ENCODE results near the gene FBXO44. TPM values are rescaled to one million over a fixed set of nuclear protein-coding genes. Genes with fewer than 3 reads are reported as not detected.

Gene FBXO44
- total and polyA plus RNA-seq, 10 of the 15 experiments (the other 5 are each of a cell fraction or from before 2014, with no cell fraction given): 0.77 to 22.4 (median 8.2) TPM

GRCh38 chr1:11712285-11712684 lies 57.6 kb downstream of the FBXO44 start:
- no peak for TF ChIP-seq KDM1A (IDR thresholded peaks at IDR 0.05; ENCODE audit: borderline replicate concordance)
- no peak for TF ChIP-seq KAT2A (conservative IDR thresholded peaks at IDR 0.05; ENCODE audit: control insufficient read depth, low read depth, low read length)
- no peak for TF ChIP-seq NR2C2 (IDR thresholded peaks at IDR 0.05; ENCODE audit: borderline replicate concordance, control insufficient read depth, insufficient read length, low read depth)
- TF ChIP-seq STAT3 (IDR thresholded peaks at IDR 0.05; ENCODE audit: low read depth, low read length): no peak
- TF ChIP-seq BCLAF1 (IDR thresholded peaks at IDR 0.05): no peak
- TF ChIP-seq SRF (IDR thresholded peaks at IDR 0.05; ENCODE audit: low read depth in 2 of 2, low read length in 2 of 2): no peak
- TF ChIP-seq SMAD1 (IDR thresholded peaks at IDR 0.05; ENCODE audit: low read depth, partially characterized antibody): no peak
- in situ Hi-C loops (cut with MboI) (no loop called here), intact Hi-C loops (cut with micrococcal nuclease; ENCODE audit: unreplicated experiment) (no loop called here)
- Histone ChIP-seq H3K4me2 (ENCODE audit: control insufficient read depth, insufficient read depth) (no peak overlapping the region), H3K4me1 (ENCODE audit: control insufficient read depth, insufficient read depth, low read length) (no peaks in the 10 kb centered on the region; the same call in 1 of the 2 replicates), H3K27ac (ENCODE audit: control insufficient read depth, insufficient read depth) (no peak overlapping the region), H3K27me3 (replicated peaks in 1 of 2; ENCODE audit: control insufficient read depth in 2 of 2, insufficient read depth in 2 of 2, low read length in 1 of 2) (no peaks in the 10 kb centered on the region), H3K4me3 (no peak overlapping the region), H4K20me1 (ENCODE audit: control insufficient read depth, insufficient read depth) (no peaks in the 10 kb centered on the region), H2AFZ (ENCODE audit: control insufficient read depth, low read depth, low read length) (no peak overlapping the region), H3K9me3 (replicated peaks; ENCODE audit: control insufficient read depth, insufficient read depth, low read length) (no peaks in the 10 kb centered on the region), H3K36me3 (ENCODE audit: control insufficient read depth in 2 of 2, insufficient read depth in 2 of 2, low read length in 1 of 2) (no peaks in the 10 kb centered on the region), H3K79me2 (ENCODE audit: control insufficient read depth, insufficient read depth, low read length) (no peaks in the 10 kb centered on the region), H3K9ac (ENCODE audit: control insufficient read depth, insufficient read depth, low read length) (no peak overlapping the region)
- POLR2A ChIA-PET: interaction anchor here (0.7 kb wide), 1 partner anchor 1608 kb away, joined by 3 read pairs; no protein-coding TSS in a partner anchor
- CTCF ChIA-PET: interaction anchor here (1.1 kb wide), 1 partner anchor 68 kb away, joined by 6 read pairs; no protein-coding TSS in a partner anchor
- SMC1A ChIA-PET (ENCODE audit: uncharacterized antibody, unreplicated experiment): no interaction called here
- no peak for FAIRE-seq
- BruUV-seq (replicated peaks): no TSS peak
- DNase-seq (ENCODE audit: low read depth, low spot score): no peak
- RAD21 ChIA-PET (ENCODE audit: unreplicated experiment): interaction anchor here (0.7 kb wide), 1 partner anchor 62 kb away, joined by 3 read pairs; no protein-coding TSS in a partner anchor
- ATAC-seq: no peak
- WGBS (ENCODE audit: insufficient coverage, insufficient replicate concordance, low lambda C conversion rate, missing lambda C conversion rate): 60% methylated on average over 8 of the region's 8 CpGs

Other genes with a start within 250 kb of the FBXO44 start
Only the 7 nearest of the 11 such genes appear.
- gene FBXO2, start 448 bp upstream of the FBXO44 start, total RNA-seq (2014; rRNA removed): 0.06 and 0.11 TPM in 2 replicates
- not detected in 2 replicates for gene FBXO2, start 448 bp upstream of the FBXO44 start, total RNA-seq (2014; rRNA removed; fragmentation: Illumina TruSeq; extraction: Trizol)
- gene FBXO2, start 448 bp upstream of the FBXO44 start, total RNA-seq (2021): 0.32 and 0.41 TPM in 2 replicates
- gene FBXO2, start 448 bp upstream of the FBXO44 start, polyA plus RNA-seq (2011; rRNA removed): 0.15 and 0.17 TPM in 2 replicates
- 0.10 TPM in 1 of 2 replicates, not detected in the other for gene FBXO2, start 448 bp upstream of the FBXO44 start, polyA plus RNA-seq (2014; fragmentation: Illumina TruSeq; extraction: Trizol)
- under 1 TPM in 1 of 2 experiments, not detected in 1; 0.07 TPM for gene FBXO2, start 448 bp upstream of the FBXO44 start, polyA plus RNA-seq (2014; fragmentation: Nextera tagmentation; extraction: Ambion mirVana)
- gene FBXO2, start 448 bp upstream of the FBXO44 start, polyA plus RNA-seq (2014; rRNA removed): 0.22 and 0.56 TPM in 2 replicates
- gene FBXO2, start 448 bp upstream of the FBXO44 start, polyA plus RNA-seq (2016; fragmentation: Nextera tagmentation; extraction: Ambion mirVana): under 1 TPM in 1 of 2 experiments, not detected in 1; 0.24 TPM
- 37.1 TPM in 2 replicates for gene FBXO6, start 9.3 kb downstream of the FBXO44 start, total RNA-seq (2014; rRNA removed)
- gene FBXO6, start 9.3 kb downstream of the FBXO44 start, total RNA-seq (2014; rRNA removed; fragmentation: Illumina TruSeq; extraction: Trizol): 15.7 and 16.8 TPM in 2 replicates
- 15.9 and 17.8 TPM in 2 replicates for gene FBXO6, start 9.3 kb downstream of the FBXO44 start, total RNA-seq (2021)
- gene FBXO6, start 9.3 kb downstream of the FBXO44 start, polyA plus RNA-seq (2011; rRNA removed): 9.2 and 17.0 TPM in 2 replicates
- 10.5 and 18.4 TPM in 2 replicates for gene FBXO6, start 9.3 kb downstream of the FBXO44 start, polyA plus RNA-seq (2014; fragmentation: Illumina TruSeq; extraction: Trizol)
- 1 to 10 TPM; 6.0 to 9.3 TPM for gene FBXO6, start 9.3 kb downstream of the FBXO44 start, polyA plus RNA-seq (2014; fragmentation: Nextera tagmentation; extraction: Ambion mirVana)
- 38.2 and 42.1 TPM in 2 replicates for gene FBXO6, start 9.3 kb downstream of the FBXO44 start, polyA plus RNA-seq (2014; rRNA removed)
- 10 to 100 TPM; 26.7 to 32.4 TPM for gene FBXO6, start 9.3 kb downstream of the FBXO44 start, polyA plus RNA-seq (2016; fragmentation: Nextera tagmentation; extraction: Ambion mirVana)
- gene MAD2L2, start 26.3 kb downstream of the FBXO44 start, total RNA-seq (2014; rRNA removed): 88.3 and 95.0 TPM in 2 replicates
- gene MAD2L2, start 26.3 kb downstream of the FBXO44 start, total RNA-seq (2014; rRNA removed; fragmentation: Illumina TruSeq; extraction: Trizol): 32.8 and 37.2 TPM in 2 replicates
- gene MAD2L2, start 26.3 kb downstream of the FBXO44 start, total RNA-seq (2021): 58.0 and 59.1 TPM in 2 replicates
- 33.2 and 48.3 TPM in 2 replicates for gene MAD2L2, start 26.3 kb downstream of the FBXO44 start, polyA plus RNA-seq (2011; rRNA removed)
- gene MAD2L2, start 26.3 kb downstream of the FBXO44 start, polyA plus RNA-seq (2014; fragmentation: Illumina TruSeq; extraction: Trizol): 21.5 and 42.6 TPM in 2 replicates
- 1 to 10 TPM; 3.5 to 8.0 TPM for gene MAD2L2, start 26.3 kb downstream of the FBXO44 start, polyA plus RNA-seq (2014; fragmentation: Nextera tagmentation; extraction: Ambion mirVana)
- gene MAD2L2, start 26.3 kb downstream of the FBXO44 start, polyA plus RNA-seq (2014; rRNA removed): 80.5 and 85.1 TPM in 2 replicates
- 10 to 100 TPM; 75.4 to 86.5 TPM for gene MAD2L2, start 26.3 kb downstream of the FBXO44 start, polyA plus RNA-seq (2016; fragmentation: Nextera tagmentation; extraction: Ambion mirVana)
- gene DRAXIN, start 36.8 kb downstream of the FBXO44 start, total RNA-seq (2014; rRNA removed): not detected in 2 replicates
- gene DRAXIN, start 36.8 kb downstream of the FBXO44 start, total RNA-seq (2014; rRNA removed; fragmentation: Illumina TruSeq; extraction: Trizol): 0.04 and 0.05 TPM in 2 replicates
- 0.05 TPM in 1 of 2 replicates, not detected in the other for gene DRAXIN, start 36.8 kb downstream of the FBXO44 start, total RNA-seq (2021)
- 0.01 TPM in 2 replicates for gene DRAXIN, start 36.8 kb downstream of the FBXO44 start, polyA plus RNA-seq (2011; rRNA removed)
- not detected in 2 replicates for gene DRAXIN, start 36.8 kb downstream of the FBXO44 start, polyA plus RNA-seq (2014; fragmentation: Illumina TruSeq; extraction: Trizol)
- gene DRAXIN, start 36.8 kb downstream of the FBXO44 start, polyA plus RNA-seq (2014; fragmentation: Nextera tagmentation; extraction: Ambion mirVana): under 1 TPM in 1 of 2 experiments, not detected in 1; 0.02 TPM
- 0.01 TPM in 2 replicates for gene DRAXIN, start 36.8 kb downstream of the FBXO44 start, polyA plus RNA-seq (2014; rRNA removed)
- gene DRAXIN, start 36.8 kb downstream of the FBXO44 start, polyA plus RNA-seq (2016; fragmentation: Nextera tagmentation; extraction: Ambion mirVana): under 1 TPM; 0.03 to 0.04 TPM
- gene AGTRAP, start 81.3 kb downstream of the FBXO44 start, total RNA-seq (2014; rRNA removed): 12.8 and 16.1 TPM in 2 replicates
- 5.8 and 7.9 TPM in 2 replicates for gene AGTRAP, start 81.3 kb downstream of the FBXO44 start, total RNA-seq (2014; rRNA removed; fragmentation: Illumina TruSeq; extraction: Trizol)
- gene AGTRAP, start 81.3 kb downstream of the FBXO44 start, total RNA-seq (2021): 10.0 and 12.7 TPM in 2 replicates
- 3.5 and 7.7 TPM in 2 replicates for gene AGTRAP, start 81.3 kb downstream of the FBXO44 start, polyA plus RNA-seq (2011; rRNA removed)
- gene AGTRAP, start 81.3 kb downstream of the FBXO44 start, polyA plus RNA-seq (2014; fragmentation: Illumina TruSeq; extraction: Trizol): 2.3 and 7.0 TPM in 2 replicates
- gene AGTRAP, start 81.3 kb downstream of the FBXO44 start, polyA plus RNA-seq (2014; fragmentation: Nextera tagmentation; extraction: Ambion mirVana): 1 to 10 TPM; 3.0 to 4.1 TPM
- 14.6 and 16.3 TPM in 2 replicates for gene AGTRAP, start 81.3 kb downstream of the FBXO44 start, polyA plus RNA-seq (2014; rRNA removed)
- 10 to 100 TPM; 14.5 to 17.4 TPM for gene AGTRAP, start 81.3 kb downstream of the FBXO44 start, polyA plus RNA-seq (2016; fragmentation: Nextera tagmentation; extraction: Ambion mirVana)
- gene C1orf167, start 107.3 kb downstream of the FBXO44 start, total RNA-seq (2014; rRNA removed): 0.17 TPM in 1 of 2 replicates, not detected in the other
- gene C1orf167, start 107.3 kb downstream of the FBXO44 start, total RNA-seq (2014; rRNA removed; fragmentation: Illumina TruSeq; extraction: Trizol): not detected in 2 replicates
- gene C1orf167, start 107.3 kb downstream of the FBXO44 start, total RNA-seq (2021): 0.31 TPM in 1 of 2 replicates, not detected in the other
- not detected in 2 replicates for gene C1orf167, start 107.3 kb downstream of the FBXO44 start, polyA plus RNA-seq (2011; rRNA removed)
- not detected in 2 replicates for gene C1orf167, start 107.3 kb downstream of the FBXO44 start, polyA plus RNA-seq (2014; fragmentation: Illumina TruSeq; extraction: Trizol)
- not detected for gene C1orf167, start 107.3 kb downstream of the FBXO44 start, polyA plus RNA-seq (2014; fragmentation: Nextera tagmentation; extraction: Ambion mirVana)
- gene C1orf167, start 107.3 kb downstream of the FBXO44 start, polyA plus RNA-seq (2014; rRNA removed): not detected in 2 replicates
- gene C1orf167, start 107.3 kb downstream of the FBXO44 start, polyA plus RNA-seq (2016; fragmentation: Nextera tagmentation; extraction: Ambion mirVana): not detected
- gene MTHFR, start 151.1 kb downstream of the FBXO44 start, total RNA-seq (2014; rRNA removed): 16.1 and 16.8 TPM in 2 replicates
- gene MTHFR, start 151.1 kb downstream of the FBXO44 start, total RNA-seq (2014; rRNA removed; fragmentation: Illumina TruSeq; extraction: Trizol): 9.7 and 10.0 TPM in 2 replicates
- 15.8 and 16.6 TPM in 2 replicates for gene MTHFR, start 151.1 kb downstream of the FBXO44 start, total RNA-seq (2021)
- gene MTHFR, start 151.1 kb downstream of the FBXO44 start, polyA plus RNA-seq (2011; rRNA removed): 8.0 and 13.1 TPM in 2 replicates
- gene MTHFR, start 151.1 kb downstream of the FBXO44 start, polyA plus RNA-seq (2014; fragmentation: Illumina TruSeq; extraction: Trizol): 5.0 and 9.0 TPM in 2 replicates
- 1 to 10 TPM; 1.0 to 1.2 TPM for gene MTHFR, start 151.1 kb downstream of the FBXO44 start, polyA plus RNA-seq (2014; fragmentation: Nextera tagmentation; extraction: Ambion mirVana)
- gene MTHFR, start 151.1 kb downstream of the FBXO44 start, polyA plus RNA-seq (2014; rRNA removed): 14.1 and 15.1 TPM in 2 replicates
- gene MTHFR, start 151.1 kb downstream of the FBXO44 start, polyA plus RNA-seq (2016; fragmentation: Nextera tagmentation; extraction: Ambion mirVana): 1 to 10 TPM; 8.1 to 9.2 TPM

Measured in GM12878 (cell line).